ENCODE data around the gene NBPF20. TPM values are rescaled to one million over a fixed set of nuclear protein-coding genes. Genes with fewer than 3 reads are reported as not detected.
"Not testable (repeated sequence)": the region's sequence is repeated elsewhere in the genome, so short reads cannot be mapped to it uniquely, and the experiment has no call there.

NBPF20 gene
- polyA plus RNA-seq (2012; ENCODE audit: missing spikeins) = 3.0 TPM

GRCh38 chr1:145425436-145426029 is at the start of gene NBPF20:
Gene NBPF20 (minus strand): TSS chr1:145425603. CDS start chr1:145405272, 20,331 bp downstream.
- TF ChIP-seq TAF1 (IDR thresholded peaks at IDR 0.05; ENCODE audit: borderline replicate concordance, low read depth, low read length) = no peak
- FAIRE-seq (no peak), DNase-seq (ENCODE audit: insufficient read length) (peak; percentile 88)

GRCh38 chr1:145474837-145475368 is 49.5 kb upstream of the NBPF20 start:
- FAIRE-seq; DNase-seq (ENCODE audit: insufficient read length): not testable (repeated sequence)

- DNase-seq (ENCODE audit: insufficient read length); FAIRE-seq: not testable (repeated sequence)
Observed at GRCh38 chr1:145472731-145473130, 47.3 kb upstream of the NBPF20 start.

GRCh38 chr1:145471365-145471764 is 46.0 kb upstream of the NBPF20 start:
- FAIRE-seq = not testable (repeated sequence)

GRCh38 chr1:145465405-145466144 is 40.2 kb upstream of the NBPF20 start:
- not testable (repeated sequence) for FAIRE-seq

More at GRCh38 chr1:145471365-145471764, 46.0 kb upstream of the NBPF20 start:
- DNase-seq (ENCODE audit: insufficient read length) = not testable (repeated sequence)

GRCh38 chr1:145464708-145465336 is 39.4 kb upstream of the NBPF20 start:
- DNase-seq (ENCODE audit: insufficient read length); FAIRE-seq: not testable (repeated sequence)

More at GRCh38 chr1:145465405-145466144, 40.2 kb upstream of the NBPF20 start:
- peak; percentile 35 for DNase-seq (ENCODE audit: insufficient read length)
- peak; percentile 94 for TF ChIP-seq POLR2A (IDR thresholded peaks at IDR 0.05; ENCODE audit: low read depth, low read length)
- TF ChIP-seq TAF1 (IDR thresholded peaks at IDR 0.05; ENCODE audit: borderline replicate concordance, low read depth, low read length) = peak; percentile 61; the same call in 1 of the 2 replicates
- TF ChIP-seq POLR2AphosphoS5 (IDR thresholded peaks at IDR 0.05; ENCODE audit: low read depth, low read length) = peak; percentile 98

- DNase-seq (ENCODE audit: insufficient read length); FAIRE-seq: not testable (repeated sequence)
Observed at GRCh38 chr1:145464017-145464416, 38.6 kb upstream of the NBPF20 start.

GRCh38 chr1:145460684-145461083 is 35.3 kb upstream of the NBPF20 start:
- not testable (repeated sequence) for FAIRE-seq; DNase-seq (ENCODE audit: insufficient read length)

GRCh38 chr1:145460048-145460447 is 34.6 kb upstream of the NBPF20 start:
- not testable (repeated sequence) for DNase-seq (ENCODE audit: insufficient read length); FAIRE-seq

- FAIRE-seq; DNase-seq (ENCODE audit: insufficient read length): not testable (repeated sequence)
Observed at GRCh38 chr1:145459591-145459990, 34.2 kb upstream of the NBPF20 start.

- DNase-seq (ENCODE audit: insufficient read length); FAIRE-seq: not testable (repeated sequence)
Observed at GRCh38 chr1:145459063-145459462, 33.7 kb upstream of the NBPF20 start.

- not testable (repeated sequence) for DNase-seq (ENCODE audit: insufficient read length); FAIRE-seq
Observed at GRCh38 chr1:145454824-145455177, 29.4 kb upstream of the NBPF20 start.

GRCh38 chr1:145453873-145454823 is 28.7 kb upstream of the NBPF20 start:
- not testable (repeated sequence) for FAIRE-seq; DNase-seq (ENCODE audit: insufficient read length)

- not testable (repeated sequence) for DNase-seq (ENCODE audit: insufficient read length); FAIRE-seq
Observed at GRCh38 chr1:145452506-145452905, 27.1 kb upstream of the NBPF20 start.

- FAIRE-seq; DNase-seq (ENCODE audit: insufficient read length): not testable (repeated sequence)
Observed at GRCh38 chr1:145451914-145452313, 26.5 kb upstream of the NBPF20 start.

GRCh38 chr1:145445219-145445618 is 19.8 kb upstream of the NBPF20 start:
- FAIRE-seq; DNase-seq (ENCODE audit: insufficient read length): not testable (repeated sequence)

GRCh38 chr1:145442340-145442739 is 16.9 kb upstream of the NBPF20 start:
- DNase-seq (ENCODE audit: insufficient read length); FAIRE-seq: not testable (repeated sequence)
